Loucy (cell line): ENCODE measurements around the gene MLLT10.

Source experiments
- H2AFZ ChIP-seq: fragments of 200-600 bp; sonication (generic); 2 replicates; pipeline ENCODE4 v1.6.0; 2016; ENCODE audit warnings: antibody characterized with exemption, mild to moderate bottlenecking, low read length, moderate library complexity
- H3F3A ChIP-seq: fragments of 200-600 bp; 2 replicates; pipeline ENCODE4 v1.6.0; 2016; ENCODE audit warnings: antibody characterized with exemption, low read depth, mild to moderate bottlenecking
- H3K27me3 ChIP-seq: fragments of 200-600 bp; sonication (generic); 2 replicates; pipeline ENCODE4 v1.6.1; 2014; ENCODE audit warnings: low read length, mild to moderate bottlenecking; ENCODE audit not compliant: insufficient read depth, poor library complexity, severe bottlenecking
- H3K36me3 ChIP-seq: fragments of 200-600 bp; sonication (generic); 2 replicates; pipeline ENCODE4 v1.6.1; 2016; ENCODE audit warnings: low read length; ENCODE audit not compliant: insufficient read depth
- H3K4me1 ChIP-seq: fragments of 200-600 bp; sonication (generic); 2 replicates; pipeline ENCODE4 v1.5.1; 2014; ENCODE audit warnings: low read length, mild to moderate bottlenecking; ENCODE audit not compliant: insufficient read depth, poor library complexity, severe bottlenecking
- H3K4me2 ChIP-seq: fragments of 200-600 bp; sonication (generic); 2 replicates; pipeline ENCODE4 v1.6.0; 2014; ENCODE audit warnings: antibody characterized with exemption, low read length, low read depth, mild to moderate bottlenecking; ENCODE audit not compliant: poor library complexity, severe bottlenecking
- H3K4me3 ChIP-seq: fragments of 200-600 bp; sonication (generic); 2 replicates; pipeline ENCODE4 v1.5.1; 2014; ENCODE audit warnings: low read length, mild to moderate bottlenecking, mixed read lengths; ENCODE audit not compliant: poor library complexity, severe bottlenecking
- H3K79me2 ChIP-seq: fragments of 200-600 bp; sonication (generic); 2 replicates; pipeline ENCODE4 v1.6.1; 2014; ENCODE audit warnings: low read length; ENCODE audit not compliant: insufficient read depth
- H3K9ac ChIP-seq: fragments of 200-600 bp; sonication (generic); 2 replicates; pipeline ENCODE4 v1.6.0; 2014; ENCODE audit warnings: mild to moderate bottlenecking, low read depth, low read length, moderate library complexity; ENCODE audit not compliant: poor library complexity, severe bottlenecking
- H3K9me2 ChIP-seq: fragments of 200-600 bp; sonication (generic); replicated peaks from 2 replicates; pipeline ENCODE4 v1.6.1; 2016; ENCODE audit warnings: low read depth, low read length, mixed read lengths
- H3K9me3 ChIP-seq: fragments of 200-600 bp; sonication (generic); 2 replicates; pipeline ENCODE4 v1.6.1; 2014; ENCODE audit warnings: mild to moderate bottlenecking, antibody characterized with exemption, low read length, low read depth; ENCODE audit not compliant: insufficient read depth
- H4K20me1 ChIP-seq: fragments of 200-600 bp; sonication (generic); 2 replicates; pipeline ENCODE4 v1.6.0; 2014; ENCODE audit warnings: antibody characterized with exemption, low read length, mild to moderate bottlenecking; ENCODE audit not compliant: insufficient read depth, poor library complexity, severe bottlenecking
- EZH2phosphoT487 ChIP-seq: fragments of 200-600 bp; IDR thresholded peaks from 2 replicates; pipeline ENCODE4 v1.6.1; 2018; ENCODE audit warnings: antibody characterized with exemption, mild to moderate bottlenecking, moderate library complexity, borderline replicate concordance
- TF ChIP-seq, protein P1 (sequence below): fragments of 200-600 bp; sonication (generic); conservative IDR thresholded peaks from 2 replicates; pipeline ENCODE4 v1.5.1; 2014; ENCODE audit warnings: mild to moderate bottlenecking, antibody characterized with exemption, low read length

The MLLT10 gene

DNA sequence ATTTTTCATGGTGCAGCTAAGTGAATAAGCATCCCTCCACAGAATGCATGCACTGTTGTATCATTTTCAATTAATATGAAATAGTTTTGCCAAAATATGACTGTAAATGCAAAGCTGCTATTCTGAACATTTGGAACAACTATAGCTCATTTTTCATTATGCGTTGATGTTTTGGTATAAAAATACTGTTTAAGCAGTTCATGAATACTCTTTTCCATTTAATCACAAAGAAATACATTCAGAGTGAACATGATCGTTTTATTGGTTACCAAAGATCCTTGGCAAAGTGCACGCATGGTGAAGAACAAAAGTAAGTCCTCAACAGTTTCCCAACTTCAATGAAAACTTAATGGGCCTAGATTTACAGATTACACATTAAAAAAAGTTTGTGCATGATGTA, 41.6 kb upstream of the MLLT10 start:
- Histone ChIP-seq H4K20me1 (no peaks in the 10 kb centered on the region), H3K4me1 (no peaks in the 10 kb centered on the region), H3K79me2 (no peaks in the 10 kb centered on the region), H2AFZ (no peak overlapping the region), H3K9me2 (no peaks in the 10 kb centered on the region), H3F3A (peaks cover 6% of the 10 kb centered on the region; the same call in 1 of the 2 replicates), H3K9ac (no peak overlapping the region), H3K4me2 (no peak overlapping the region), H3K27me3 (no peaks in the 10 kb centered on the region), H3K4me3 (no peak overlapping the region), H3K36me3 (no peaks in the 10 kb centered on the region), H3K9me3 (no peaks in the 10 kb centered on the region)
- TF ChIP-seq EZH2phosphoT487: no peak
- TF ChIP-seq, protein P1, sequence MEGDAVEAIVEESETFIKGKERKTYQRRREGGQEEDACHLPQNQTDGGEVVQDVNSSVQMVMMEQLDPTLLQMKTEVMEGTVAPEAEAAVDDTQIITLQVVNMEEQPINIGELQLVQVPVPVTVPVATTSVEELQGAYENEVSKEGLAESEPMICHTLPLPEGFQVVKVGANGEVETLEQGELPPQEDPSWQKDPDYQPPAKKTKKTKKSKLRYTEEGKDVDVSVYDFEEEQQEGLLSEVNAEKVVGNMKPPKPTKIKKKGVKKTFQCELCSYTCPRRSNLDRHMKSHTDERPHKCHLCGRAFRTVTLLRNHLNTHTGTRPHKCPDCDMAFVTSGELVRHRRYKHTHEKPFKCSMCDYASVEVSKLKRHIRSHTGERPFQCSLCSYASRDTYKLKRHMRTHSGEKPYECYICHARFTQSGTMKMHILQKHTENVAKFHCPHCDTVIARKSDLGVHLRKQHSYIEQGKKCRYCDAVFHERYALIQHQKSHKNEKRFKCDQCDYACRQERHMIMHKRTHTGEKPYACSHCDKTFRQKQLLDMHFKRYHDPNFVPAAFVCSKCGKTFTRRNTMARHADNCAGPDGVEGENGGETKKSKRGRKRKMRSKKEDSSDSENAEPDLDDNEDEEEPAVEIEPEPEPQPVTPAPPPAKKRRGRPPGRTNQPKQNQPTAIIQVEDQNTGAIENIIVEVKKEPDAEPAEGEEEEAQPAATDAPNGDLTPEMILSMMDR: no peak

DNA sequence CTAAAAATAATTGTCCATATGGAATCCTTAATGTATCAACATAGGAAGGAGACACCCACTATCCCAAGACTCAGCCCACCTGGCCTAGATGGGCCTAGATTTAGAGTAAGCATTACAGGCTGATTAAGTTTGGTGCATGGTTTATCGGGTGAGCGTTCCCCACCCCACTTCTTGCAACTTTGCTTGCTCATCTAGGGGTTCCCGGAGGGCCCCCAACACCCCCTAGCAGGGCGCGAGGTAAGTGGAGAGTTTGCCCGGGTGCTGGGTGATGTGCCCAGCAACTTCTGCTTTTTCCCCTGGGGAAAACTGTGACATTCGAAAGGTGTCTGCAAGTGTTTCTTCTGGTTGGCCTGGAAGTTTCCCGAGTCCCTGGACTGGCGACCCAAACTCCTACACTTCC, 40.2 kb upstream of the MLLT10 start:
- Histone ChIP-seq H3K9ac (no peak overlapping the region), H3K4me2 (peak overlapping the region; percentile 82), H2AFZ (no peak overlapping the region), H3K9me2 (no peaks in the 10 kb centered on the region), H3K36me3 (no peaks in the 10 kb centered on the region), H3K4me1 (no peaks in the 10 kb centered on the region), H3K79me2 (no peaks in the 10 kb centered on the region), H4K20me1 (no peaks in the 10 kb centered on the region), H3K4me3 (no peak overlapping the region), H3F3A (peaks cover 6% of the 10 kb centered on the region; the same call in 1 of the 2 replicates), H3K9me3 (no peaks in the 10 kb centered on the region), H3K27me3 (no peaks in the 10 kb centered on the region)
- TF ChIP-seq, protein P1: no peak
- TF ChIP-seq EZH2phosphoT487: no peak

DNA sequence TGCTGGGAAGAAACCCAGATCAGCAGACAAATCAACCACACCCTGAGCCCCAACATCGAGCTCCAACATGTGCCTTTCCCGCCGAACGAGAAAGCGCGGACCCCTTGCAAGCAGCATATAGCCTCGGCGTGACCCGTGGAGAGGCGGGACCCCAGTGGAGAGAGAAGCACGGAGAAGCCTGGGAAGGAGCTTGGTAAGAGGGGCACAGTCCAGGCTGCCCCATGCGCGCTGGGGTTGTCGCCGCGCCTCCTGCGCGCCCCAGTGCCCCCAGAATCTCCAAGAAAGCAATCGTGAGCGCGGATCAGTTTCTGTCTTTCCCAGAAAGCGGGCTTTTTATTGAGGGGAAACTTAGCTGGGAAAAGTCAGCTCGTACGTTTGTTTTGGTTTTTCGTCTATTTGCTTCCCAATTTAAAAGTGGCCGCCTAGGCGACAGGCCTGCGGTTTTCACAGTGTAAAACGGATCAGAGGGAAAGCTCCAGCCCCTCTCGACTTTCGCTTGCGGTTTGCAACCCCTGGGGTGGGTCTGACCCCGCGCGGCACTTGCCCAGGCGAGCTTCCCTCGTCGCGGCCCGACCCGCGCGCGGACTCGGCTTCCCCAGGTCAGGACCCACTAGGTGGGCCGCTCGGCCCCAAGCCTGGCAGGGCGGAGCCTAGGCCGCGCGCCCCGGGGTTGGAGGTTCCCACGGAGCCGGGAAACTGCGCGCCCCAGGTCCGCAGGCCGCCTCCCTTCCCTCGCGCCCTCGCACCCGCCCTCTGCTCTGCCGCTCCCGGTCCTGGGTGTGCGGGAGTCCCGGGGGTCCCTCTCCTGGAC, 39.6 kb upstream of the MLLT10 start:
- Histone ChIP-seq H4K20me1 (no peaks in the 10 kb centered on the region), H3F3A (peaks cover 6% of the 10 kb centered on the region; the same call in 1 of the 2 replicates), H3K4me1 (no peaks in the 10 kb centered on the region), H3K9ac (peak overlapping the region; percentile 89), H3K36me3 (no peaks in the 10 kb centered on the region), H3K79me2 (no peaks in the 10 kb centered on the region), H3K9me2 (no peaks in the 10 kb centered on the region), H2AFZ (peak overlapping the region; percentile 89), H3K4me3 (peak overlapping the region; percentile 79), H3K9me3 (no peaks in the 10 kb centered on the region), H3K27me3 (no peaks in the 10 kb centered on the region), H3K4me2 (peak overlapping the region; percentile 82)
- TF ChIP-seq, protein P1: no peak
- no peak for TF ChIP-seq EZH2phosphoT487
